NT2/D1 (cell line): ENCODE measurements around the gene ATP8B1.
"Not testable (repeated sequence)": the region's sequence is repeated elsewhere in the genome, so short reads cannot be mapped to it uniquely, and the experiment has no call there.

Source experiments
- SUZ12 ChIP-seq: IDR thresholded peaks from 2 replicates; pipeline ENCODE4 v1.6.1; 2011; ENCODE audit not compliant: insufficient read length, insufficient read depth; ENCODE audit errors: extremely low read depth
- YY1 ChIP-seq: IDR thresholded peaks from 2 replicates; pipeline ENCODE4 v1.6.1; 2011; ENCODE audit not compliant: insufficient read length, insufficient read depth
- ZNF274 ChIP-seq: IDR thresholded peaks from 2 replicates; pipeline ENCODE4 v1.6.1; 2011; ENCODE audit warnings: mild to moderate bottlenecking, low read depth, low read length

DNA sequence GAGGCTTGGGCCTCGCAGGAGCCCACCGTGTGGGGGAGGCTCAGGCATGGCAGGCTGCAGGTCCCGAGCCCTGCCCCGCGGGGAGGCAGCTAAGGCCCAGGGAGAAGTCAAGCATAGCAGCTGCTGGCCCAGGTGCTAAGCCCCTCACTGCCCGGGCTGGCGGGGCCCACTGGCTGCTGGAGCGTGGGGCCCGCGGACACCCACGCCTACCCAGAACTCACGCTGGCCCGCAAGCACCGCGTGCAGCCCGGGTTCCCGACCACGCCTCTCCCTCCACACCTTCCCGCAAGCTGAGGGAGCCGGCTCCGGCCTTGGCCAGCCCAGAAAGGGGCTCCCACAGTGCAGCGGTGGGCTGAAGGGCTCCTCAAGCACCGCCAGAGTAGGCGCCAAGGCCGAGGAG lies 159.4 kb downstream of the ATP8B1 start:
- not testable (repeated sequence) for TF ChIP-seq ZNF274, YY1, SUZ12
